ENCODE measurements around the gene TRIM8.

- TF ChIP-seq CTCF (IDR thresholded peaks at IDR 0.05) (no peak), EZH2 (IDR thresholded peaks at IDR 0.05; ENCODE audit: borderline replicate concordance, insufficient read depth, low read depth, low read length, poor library complexity, severe bottlenecking) (no peak)
Measured at GRCh38 chr10:102657984-102658724, 13.9 kb downstream of the TRIM8 start.
